ENCODE results near the gene DXO. TPM values are rescaled to one million over a fixed set of nuclear protein-coding genes. Genes with fewer than 3 reads are reported as not detected.
"Not testable (repeated sequence)": the region's sequence is repeated elsewhere in the genome, so short reads cannot be mapped to it uniquely, and the experiment has no call there.

Gene DXO
- total RNA-seq, 1 experiment from 2014 or later = 16.4 TPM

DNA sequence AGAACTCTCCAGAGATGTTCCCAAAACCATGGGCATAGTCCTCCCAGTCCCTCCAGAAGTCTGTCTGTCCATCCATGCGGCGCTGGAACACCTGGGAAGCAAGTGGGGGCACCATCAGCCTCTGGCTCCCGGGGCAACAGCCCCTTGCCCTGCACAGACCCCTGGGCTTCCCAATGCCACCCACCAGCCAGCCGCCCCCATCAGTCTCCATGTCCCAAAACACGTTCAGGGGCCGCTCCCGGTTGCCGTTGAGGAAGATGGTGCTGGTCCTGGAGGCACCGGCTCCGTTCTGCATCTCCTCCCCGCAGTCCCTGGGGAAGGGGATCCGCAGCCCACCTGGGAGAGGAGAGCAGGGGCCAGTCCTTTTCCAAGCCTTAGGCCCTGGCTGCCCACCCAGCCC is 37.6 kb upstream of the DXO start:
- ATAC-seq; BruUV-seq (replicated peaks); H2AFZ ChIP-seq (ENCODE audit: low read depth, low read length, poor library complexity, severe bottlenecking); H3K79me2 ChIP-seq (ENCODE audit: insufficient read depth, low read length); H4K20me1 ChIP-seq (ENCODE audit: insufficient read depth); H3K27ac ChIP-seq (ENCODE audit: low read depth, low read length); H3K9ac ChIP-seq (ENCODE audit: low read length); RAD21 ChIA-PET (ENCODE audit: low non-redundant PET in 1 of 2, low total read pairs in 2 of 2, uncharacterized antibody in 2 of 2, unreplicated experiment in 2 of 2); CTCF ChIA-PET; H3K27me3 ChIP-seq (ENCODE audit: insufficient read depth, low read length); H3K4me3 ChIP-seq (replicated peaks in 1 of 2; ENCODE audit: low read depth in 1 of 2, low read length in 2 of 2); POLR2A ChIA-PET; H3K36me3 ChIP-seq (ENCODE audit: control insufficient read depth in 1 of 2, insufficient read depth in 2 of 2, low read length in 2 of 2); intact Hi-C loops (cut with micrococcal nuclease); H3K9me2 ChIP-seq (ENCODE audit: insufficient read depth); H3K9me3 ChIP-seq (ENCODE audit: control insufficient read depth in 1 of 2, insufficient read depth in 1 of 2, low read depth in 1 of 2, low read length in 2 of 2); H3K4me1 ChIP-seq (ENCODE audit: control insufficient read depth in 1 of 2, insufficient read depth in 2 of 2, low read length in 2 of 2); H3K4me2 ChIP-seq (ENCODE audit: low read length); DNase-seq (ENCODE audit: low read depth, low spot score): not testable (repeated sequence)

DNA sequence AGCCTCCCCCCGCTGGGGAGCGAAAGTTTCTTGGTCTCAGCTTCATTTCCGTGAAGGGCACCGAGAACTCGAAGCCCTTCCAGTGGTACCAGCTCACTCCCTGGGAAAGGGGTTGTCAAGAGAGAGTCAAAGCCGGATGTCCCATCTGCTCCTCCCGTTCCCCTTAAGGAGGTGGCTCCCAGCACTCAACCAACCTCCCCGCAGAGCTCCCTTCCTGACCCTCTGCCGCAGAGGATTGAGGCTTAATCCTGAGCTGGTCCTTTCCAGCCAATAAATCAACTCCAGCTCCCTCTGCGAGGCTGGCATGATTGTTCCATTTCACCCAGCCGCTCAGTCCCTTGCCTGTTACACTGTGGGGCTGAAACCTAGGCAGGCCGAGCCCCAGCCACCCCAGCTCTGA is 36.7 kb upstream of the DXO start:
- H3K9me3 ChIP-seq (ENCODE audit: control insufficient read depth in 1 of 2, insufficient read depth in 1 of 2, low read depth in 1 of 2, low read length in 2 of 2); POLR2A ChIA-PET; H3K4me3 ChIP-seq (replicated peaks in 1 of 2; ENCODE audit: low read depth in 1 of 2, low read length in 2 of 2); intact Hi-C loops (cut with micrococcal nuclease); ATAC-seq; H3K4me1 ChIP-seq (ENCODE audit: control insufficient read depth in 1 of 2, insufficient read depth in 2 of 2, low read length in 2 of 2); BruUV-seq (replicated peaks); H4K20me1 ChIP-seq (ENCODE audit: insufficient read depth); H3K9me2 ChIP-seq (ENCODE audit: insufficient read depth); DNase-seq (ENCODE audit: low read depth, low spot score); H2AFZ ChIP-seq (ENCODE audit: low read depth, low read length, poor library complexity, severe bottlenecking); H3K79me2 ChIP-seq (ENCODE audit: insufficient read depth, low read length); H3K36me3 ChIP-seq (ENCODE audit: control insufficient read depth in 1 of 2, insufficient read depth in 2 of 2, low read length in 2 of 2); H3K27me3 ChIP-seq (ENCODE audit: insufficient read depth, low read length); H3K27ac ChIP-seq (ENCODE audit: low read depth, low read length); RAD21 ChIA-PET (ENCODE audit: low non-redundant PET in 1 of 2, low total read pairs in 2 of 2, uncharacterized antibody in 2 of 2, unreplicated experiment in 2 of 2); H3K4me2 ChIP-seq (ENCODE audit: low read length); H3K9ac ChIP-seq (ENCODE audit: low read length); CTCF ChIA-PET: not testable (repeated sequence)

DNA sequence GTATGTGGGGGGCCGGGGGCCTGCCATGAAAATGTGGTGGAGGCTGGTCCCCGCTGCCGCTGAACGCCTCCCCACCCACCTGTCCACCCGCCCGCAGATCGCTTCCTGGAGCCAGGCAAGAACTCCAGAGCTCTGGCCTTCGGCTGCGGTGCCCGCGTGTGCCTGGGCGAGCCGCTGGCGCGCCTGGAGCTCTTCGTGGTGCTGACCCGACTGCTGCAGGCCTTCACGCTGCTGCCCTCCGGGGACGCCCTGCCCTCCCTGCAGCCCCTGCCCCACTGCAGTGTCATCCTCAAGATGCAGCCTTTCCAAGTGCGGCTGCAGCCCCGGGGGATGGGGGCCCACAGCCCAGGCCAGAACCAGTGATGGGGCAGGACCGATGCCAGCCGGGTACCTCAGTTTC is 36.1 kb upstream of the DXO start:
- ATAC-seq; H3K9ac ChIP-seq (ENCODE audit: low read length); H3K27ac ChIP-seq (ENCODE audit: low read depth, low read length); H4K20me1 ChIP-seq (ENCODE audit: insufficient read depth); H3K4me2 ChIP-seq (ENCODE audit: low read length); CTCF ChIA-PET; H3K79me2 ChIP-seq (ENCODE audit: insufficient read depth, low read length); RAD21 ChIA-PET (ENCODE audit: low non-redundant PET in 1 of 2, low total read pairs in 2 of 2, uncharacterized antibody in 2 of 2, unreplicated experiment in 2 of 2); H3K27me3 ChIP-seq (ENCODE audit: insufficient read depth, low read length); H2AFZ ChIP-seq (ENCODE audit: low read depth, low read length, poor library complexity, severe bottlenecking); POLR2A ChIA-PET; H3K4me1 ChIP-seq (ENCODE audit: control insufficient read depth in 1 of 2, insufficient read depth in 2 of 2, low read length in 2 of 2); H3K4me3 ChIP-seq (replicated peaks in 1 of 2; ENCODE audit: low read depth in 1 of 2, low read length in 2 of 2); H3K9me2 ChIP-seq (ENCODE audit: insufficient read depth); BruUV-seq (replicated peaks); intact Hi-C loops (cut with micrococcal nuclease); DNase-seq (ENCODE audit: low read depth, low spot score); H3K9me3 ChIP-seq (ENCODE audit: control insufficient read depth in 1 of 2, insufficient read depth in 1 of 2, low read depth in 1 of 2, low read length in 2 of 2); H3K36me3 ChIP-seq (ENCODE audit: control insufficient read depth in 1 of 2, insufficient read depth in 2 of 2, low read length in 2 of 2): not testable (repeated sequence)

DNA sequence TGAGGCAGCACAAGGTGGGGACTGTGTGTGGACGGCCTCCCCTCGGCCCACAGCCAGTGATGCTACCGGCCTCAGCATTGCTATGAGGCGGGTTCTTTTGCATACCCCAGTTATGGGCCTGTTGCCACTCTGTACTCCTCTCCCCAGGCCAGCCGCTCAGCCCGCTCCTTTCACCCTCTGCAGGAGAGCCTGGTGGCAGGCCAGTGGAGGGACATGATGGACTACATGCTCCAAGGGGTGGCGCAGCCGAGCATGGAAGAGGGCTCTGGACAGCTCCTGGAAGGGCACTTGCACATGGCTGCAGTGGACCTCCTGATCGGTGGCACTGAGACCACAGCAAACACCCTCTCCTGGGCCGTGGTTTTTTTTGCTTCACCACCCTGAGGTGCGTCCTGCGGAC is 35.1 kb upstream of the DXO start:
- ATAC-seq; RAD21 ChIA-PET (ENCODE audit: low non-redundant PET in 1 of 2, low total read pairs in 2 of 2, uncharacterized antibody in 2 of 2, unreplicated experiment in 2 of 2); CTCF ChIA-PET; H3K4me1 ChIP-seq (ENCODE audit: control insufficient read depth in 1 of 2, insufficient read depth in 2 of 2, low read length in 2 of 2); DNase-seq (ENCODE audit: low read depth, low spot score); BruUV-seq (replicated peaks); H3K4me3 ChIP-seq (replicated peaks in 1 of 2; ENCODE audit: low read depth in 1 of 2, low read length in 2 of 2); H3K9ac ChIP-seq (ENCODE audit: low read length); intact Hi-C loops (cut with micrococcal nuclease); H3K79me2 ChIP-seq (ENCODE audit: insufficient read depth, low read length); H3K9me3 ChIP-seq (ENCODE audit: control insufficient read depth in 1 of 2, insufficient read depth in 1 of 2, low read depth in 1 of 2, low read length in 2 of 2); H3K27me3 ChIP-seq (ENCODE audit: insufficient read depth, low read length); H3K36me3 ChIP-seq (ENCODE audit: control insufficient read depth in 1 of 2, insufficient read depth in 2 of 2, low read length in 2 of 2); H2AFZ ChIP-seq (ENCODE audit: low read depth, low read length, poor library complexity, severe bottlenecking); H3K9me2 ChIP-seq (ENCODE audit: insufficient read depth); POLR2A ChIA-PET; H3K27ac ChIP-seq (ENCODE audit: low read depth, low read length); H4K20me1 ChIP-seq (ENCODE audit: insufficient read depth); H3K4me2 ChIP-seq (ENCODE audit: low read length): not testable (repeated sequence)

DNA sequence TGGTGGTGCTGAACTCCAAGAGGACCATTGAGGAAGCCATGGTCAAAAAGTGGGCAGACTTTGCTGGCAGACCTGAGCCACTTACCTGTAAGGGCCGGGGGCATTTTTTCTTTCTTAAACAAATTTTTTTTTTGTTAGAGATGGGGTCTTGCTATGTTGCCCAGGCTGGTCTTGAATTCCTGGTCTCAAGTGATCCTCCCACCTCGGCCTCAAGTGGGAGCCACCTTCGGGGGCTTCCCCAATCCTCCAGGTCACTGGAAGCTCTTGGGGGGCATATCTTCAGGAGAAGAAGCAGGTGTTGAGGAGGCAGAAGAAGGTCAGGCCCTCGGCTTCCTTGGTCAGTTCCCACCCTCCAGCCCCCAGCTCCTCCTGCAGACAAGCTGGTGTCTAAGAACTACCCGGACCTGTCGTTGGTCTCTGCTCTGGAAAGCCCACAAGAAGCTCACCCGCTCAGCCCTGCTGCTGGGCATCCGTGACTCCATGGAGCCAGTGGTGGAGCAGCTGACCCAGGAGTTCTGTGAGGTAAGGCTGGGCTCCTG is 34.1 kb upstream of the DXO start:
- H3K4me1 ChIP-seq (ENCODE audit: control insufficient read depth in 1 of 2, insufficient read depth in 2 of 2, low read length in 2 of 2); CTCF ChIA-PET; H3K36me3 ChIP-seq (ENCODE audit: control insufficient read depth in 1 of 2, insufficient read depth in 2 of 2, low read length in 2 of 2); H2AFZ ChIP-seq (ENCODE audit: low read depth, low read length, poor library complexity, severe bottlenecking); H3K9me3 ChIP-seq (ENCODE audit: control insufficient read depth in 1 of 2, insufficient read depth in 1 of 2, low read depth in 1 of 2, low read length in 2 of 2); H3K4me2 ChIP-seq (ENCODE audit: low read length); H3K9me2 ChIP-seq (ENCODE audit: insufficient read depth); POLR2A ChIA-PET; DNase-seq (ENCODE audit: low read depth, low spot score); H3K27ac ChIP-seq (ENCODE audit: low read depth, low read length); H3K27me3 ChIP-seq (ENCODE audit: insufficient read depth, low read length); H3K4me3 ChIP-seq (replicated peaks in 1 of 2; ENCODE audit: low read depth in 1 of 2, low read length in 2 of 2); H3K9ac ChIP-seq (ENCODE audit: low read length); ATAC-seq; RAD21 ChIA-PET (ENCODE audit: low non-redundant PET in 1 of 2, low total read pairs in 2 of 2, uncharacterized antibody in 2 of 2, unreplicated experiment in 2 of 2); H4K20me1 ChIP-seq (ENCODE audit: insufficient read depth); BruUV-seq (replicated peaks); H3K79me2 ChIP-seq (ENCODE audit: insufficient read depth, low read length); intact Hi-C loops (cut with micrococcal nuclease): not testable (repeated sequence)
